ENCODE data around the gene PATL2.

DNA sequence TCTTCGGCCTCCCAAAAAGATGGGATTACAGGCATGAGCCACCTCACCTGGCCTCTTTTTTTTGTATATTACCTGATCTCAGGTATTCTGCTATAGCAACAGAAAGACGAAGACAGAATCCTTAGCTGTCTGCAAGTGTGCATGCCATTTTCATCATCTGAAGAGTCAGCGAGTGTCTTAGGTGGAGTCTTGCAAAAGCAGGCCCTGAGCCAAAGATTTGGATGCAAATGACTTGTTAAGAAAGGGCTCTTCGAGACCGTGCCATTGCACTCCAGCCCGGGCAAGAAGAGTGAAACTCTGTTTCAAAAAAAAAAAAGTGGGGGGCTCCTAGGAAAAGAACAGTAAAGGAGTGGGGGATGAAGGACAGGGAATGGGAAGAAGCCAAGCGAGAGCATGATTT, 15.0 kb upstream of the PATL2 start:
- TF ChIP-seq CTCF (IDR thresholded peaks at IDR 0.05) (no peak), POLR2A (IDR thresholded peaks at IDR 0.05) (no peak)

Measured in Peyer's patch (tissue), 4 donors.